ENCODE data around the gene SSUH2. TPM values are rescaled to one million over a fixed set of nuclear protein-coding genes. Genes with fewer than 3 reads are reported as not detected.
"Not testable (repeated sequence)": the region's sequence is repeated elsewhere in the genome, so short reads cannot be mapped to it uniquely, and the experiment has no call there.

Gene SSUH2
- total RNA-seq, 1 experiment from 2014 or later, result 0.22 TPM

DNA sequence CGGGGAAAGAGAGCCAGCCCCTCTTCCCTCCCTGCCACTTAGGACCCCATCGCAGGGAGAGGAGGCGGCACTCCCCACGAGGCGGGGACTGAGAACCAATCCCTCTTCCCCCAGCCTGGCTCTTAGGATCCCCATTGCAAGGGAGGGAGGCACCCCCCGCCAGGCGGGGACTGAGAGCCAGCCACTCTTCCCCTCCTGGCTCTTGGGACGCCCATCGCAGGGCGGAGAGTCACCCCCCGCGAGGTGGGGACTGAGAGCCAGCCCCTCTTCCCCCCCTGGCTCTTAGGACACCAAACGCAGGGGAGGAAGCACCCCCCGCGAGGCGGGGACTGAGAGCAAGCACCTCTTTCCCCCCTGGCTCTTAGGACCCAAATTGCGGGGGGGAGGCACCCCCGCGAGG is 34.2 kb upstream of the SSUH2 start:
- no peaks in the 10 kb centered on the region for H3K9me3 ChIP-seq (ENCODE audit: low read length)
- no peak for DNase-seq
- H4K20me1 ChIP-seq (ENCODE audit: insufficient read depth, low read depth, low read length), result no peaks in the 10 kb centered on the region
- H3K4me1 ChIP-seq (ENCODE audit: low read length), result no peaks in the 10 kb centered on the region
- no peaks in the 10 kb centered on the region for H3K79me2 ChIP-seq (ENCODE audit: low read length)
- H3K27me3 ChIP-seq (ENCODE audit: low read length), result no peaks in the 10 kb centered on the region
- H3K4me3 ChIP-seq (ENCODE audit: low read length), result no peak overlapping the region
- no peak overlapping the region for H3K27ac ChIP-seq (ENCODE audit: low read length)
- no peak overlapping the region for H3K9ac ChIP-seq (ENCODE audit: low read length)
- H3K4me2 ChIP-seq (ENCODE audit: low read depth, low read length, poor library complexity, severe bottlenecking), result no peak overlapping the region
- H3K9me2 ChIP-seq (replicated peaks; ENCODE audit: insufficient read depth, low read length), result no peaks in the 10 kb centered on the region
- no peaks in the 10 kb centered on the region for H3K36me3 ChIP-seq (ENCODE audit: insufficient read depth, low read length)
- no peak overlapping the region for H2AFZ ChIP-seq (ENCODE audit: low read length)

DNA sequence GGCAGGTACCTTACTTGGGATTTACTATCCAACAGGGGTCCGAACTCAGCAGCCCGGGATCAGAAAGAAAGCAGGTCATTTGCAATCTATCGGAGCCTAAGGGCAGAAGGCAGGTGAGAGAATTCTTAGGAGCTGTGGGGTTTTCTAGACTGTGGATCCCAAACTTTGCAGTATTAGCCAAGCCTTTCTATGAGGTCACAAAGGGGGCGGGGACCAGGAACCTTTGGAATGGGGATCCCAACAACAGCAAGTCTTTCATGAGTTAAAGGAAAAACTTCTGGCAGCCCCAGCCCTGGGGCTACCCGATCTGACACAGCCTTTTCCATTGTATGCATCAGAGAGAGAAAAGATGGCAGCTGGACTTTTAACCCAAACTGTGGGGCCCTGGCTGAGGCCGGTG is 32.7 kb upstream of the SSUH2 start:
- H3K27me3 ChIP-seq (ENCODE audit: low read length); H3K9me2 ChIP-seq (replicated peaks; ENCODE audit: insufficient read depth, low read length); H3K4me1 ChIP-seq (ENCODE audit: low read length); H3K27ac ChIP-seq (ENCODE audit: low read length); H3K79me2 ChIP-seq (ENCODE audit: low read length); H4K20me1 ChIP-seq (ENCODE audit: insufficient read depth, low read depth, low read length); DNase-seq; H3K36me3 ChIP-seq (ENCODE audit: insufficient read depth, low read length); H2AFZ ChIP-seq (ENCODE audit: low read length); H3K4me2 ChIP-seq (ENCODE audit: low read depth, low read length, poor library complexity, severe bottlenecking); H3K4me3 ChIP-seq (ENCODE audit: low read length); H3K9me3 ChIP-seq (ENCODE audit: low read length); H3K9ac ChIP-seq (ENCODE audit: low read length): not testable (repeated sequence)

GRCh38 chr3:8675591-8675990 is 31.0 kb upstream of the SSUH2 start:
- DNase-seq; H3K27me3 ChIP-seq (ENCODE audit: low read length); H3K4me2 ChIP-seq (ENCODE audit: low read depth, low read length, poor library complexity, severe bottlenecking); H3K9me3 ChIP-seq (ENCODE audit: low read length); H3K79me2 ChIP-seq (ENCODE audit: low read length); H4K20me1 ChIP-seq (ENCODE audit: insufficient read depth, low read depth, low read length); H3K9ac ChIP-seq (ENCODE audit: low read length); H3K27ac ChIP-seq (ENCODE audit: low read length); H3K36me3 ChIP-seq (ENCODE audit: insufficient read depth, low read length); H3K4me1 ChIP-seq (ENCODE audit: low read length); H3K9me2 ChIP-seq (replicated peaks; ENCODE audit: insufficient read depth, low read length); H3K4me3 ChIP-seq (ENCODE audit: low read length); H2AFZ ChIP-seq (ENCODE audit: low read length): not testable (repeated sequence)

DNA sequence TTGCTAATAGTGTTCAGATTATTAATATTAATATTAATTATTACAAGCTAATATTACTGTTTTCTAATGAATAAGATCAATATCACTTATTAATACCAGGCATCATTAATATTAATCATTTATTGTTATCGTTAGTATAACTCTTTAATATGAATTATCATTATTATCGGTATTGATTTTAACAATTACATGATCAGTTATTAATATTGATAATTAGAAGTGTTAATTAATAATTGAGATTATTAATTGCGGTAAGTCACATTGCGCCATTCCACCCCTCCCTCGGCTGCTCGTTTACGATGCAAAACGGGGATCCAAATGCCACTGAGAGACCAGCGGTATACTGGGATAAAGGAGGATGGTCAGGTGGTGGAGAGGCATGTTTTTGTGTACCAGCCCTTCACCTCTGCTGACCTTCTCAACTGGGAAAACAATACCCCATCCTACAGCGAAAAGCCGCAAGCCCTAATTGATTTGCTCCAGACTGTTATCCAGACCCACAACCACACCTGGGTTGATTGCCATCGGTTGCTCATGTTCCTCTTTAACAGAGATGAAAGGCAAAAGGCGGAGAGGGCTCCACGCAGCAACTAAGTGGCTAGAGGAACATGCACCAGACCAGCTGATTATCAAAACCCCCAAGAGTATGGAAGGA is 28.6 kb upstream of the SSUH2 start:
- H3K9me3 ChIP-seq (ENCODE audit: low read length), result no peaks in the 10 kb centered on the region
- H3K79me2 ChIP-seq (ENCODE audit: low read length), result no peaks in the 10 kb centered on the region
- H3K4me2 ChIP-seq (ENCODE audit: low read depth, low read length, poor library complexity, severe bottlenecking), result no peak overlapping the region
- no peaks in the 10 kb centered on the region for H3K4me1 ChIP-seq (ENCODE audit: low read length)
- no peak for DNase-seq
- H3K27me3 ChIP-seq (ENCODE audit: low read length), result no peaks in the 10 kb centered on the region
- H3K9me2 ChIP-seq (replicated peaks; ENCODE audit: insufficient read depth, low read length), result no peaks in the 10 kb centered on the region
- no peaks in the 10 kb centered on the region for H4K20me1 ChIP-seq (ENCODE audit: insufficient read depth, low read depth, low read length)
- no peaks in the 10 kb centered on the region for H3K36me3 ChIP-seq (ENCODE audit: insufficient read depth, low read length)
- no peak overlapping the region for H2AFZ ChIP-seq (ENCODE audit: low read length)
- no peak overlapping the region for H3K9ac ChIP-seq (ENCODE audit: low read length)
- H3K4me3 ChIP-seq (ENCODE audit: low read length), result no peak overlapping the region
- H3K27ac ChIP-seq (ENCODE audit: low read length), result no peak overlapping the region

- H3K79me2 ChIP-seq (ENCODE audit: low read length), result no peaks in the 10 kb centered on the region
Measured at GRCh38 chr3:8669019-8669418, 24.4 kb upstream of the SSUH2 start.

DNA sequence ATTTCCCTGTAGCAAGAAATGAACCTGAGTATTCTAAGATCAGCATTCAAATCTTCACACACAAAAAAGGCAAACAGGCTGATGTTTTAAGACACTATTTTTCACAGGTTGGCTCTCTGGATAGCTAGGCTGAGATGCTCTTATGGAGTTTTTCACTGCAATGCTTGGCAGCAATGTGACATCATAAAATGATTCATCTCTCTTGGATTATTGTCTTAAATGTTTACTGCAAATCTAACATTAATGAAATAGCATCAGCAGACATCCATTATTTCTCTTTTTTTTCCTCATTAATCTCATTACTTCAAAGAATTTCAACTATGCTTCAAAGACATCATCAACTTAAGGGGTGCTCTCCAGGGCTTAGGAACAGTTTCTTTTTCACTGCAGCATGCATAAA is 23.6 kb upstream of the SSUH2 start:
- no peak overlapping the region for H3K27ac ChIP-seq (ENCODE audit: low read length)
- no peak overlapping the region for H3K9ac ChIP-seq (ENCODE audit: low read length)
- no peaks in the 10 kb centered on the region; the same call in 1 of the 2 replicates for H3K27me3 ChIP-seq (ENCODE audit: low read length)
- DNase-seq, result no peak
- no peaks in the 10 kb centered on the region for H3K79me2 ChIP-seq (ENCODE audit: low read length)
- no peaks in the 10 kb centered on the region for H3K9me2 ChIP-seq (replicated peaks; ENCODE audit: insufficient read depth, low read length)
- no peak overlapping the region for H2AFZ ChIP-seq (ENCODE audit: low read length)
- H3K9me3 ChIP-seq (ENCODE audit: low read length), result no peaks in the 10 kb centered on the region
- H4K20me1 ChIP-seq (ENCODE audit: insufficient read depth, low read depth, low read length), result 0 out of 2 replicates have a peak, but pooled peaks cover 9% of the 10 kb centered on the region
- no peak overlapping the region for H3K4me3 ChIP-seq (ENCODE audit: low read length)
- H3K4me1 ChIP-seq (ENCODE audit: low read length), result peaks cover 13% of the 10 kb centered on the region
- no peak overlapping the region for H3K4me2 ChIP-seq (ENCODE audit: low read depth, low read length, poor library complexity, severe bottlenecking)
- no peaks in the 10 kb centered on the region for H3K36me3 ChIP-seq (ENCODE audit: insufficient read depth, low read length)

More at GRCh38 chr3:8669019-8669418, 24.4 kb upstream of the SSUH2 start:
- Histone ChIP-seq H3K9ac (ENCODE audit: low read length) (no peak overlapping the region), H2AFZ (ENCODE audit: low read length) (no peak overlapping the region), H3K27me3 (ENCODE audit: low read length) (no peaks in the 10 kb centered on the region; the same call in 1 of the 2 replicates), H3K36me3 (ENCODE audit: insufficient read depth, low read length) (no peaks in the 10 kb centered on the region), H3K27ac (ENCODE audit: low read length) (no peak overlapping the region), H3K4me2 (ENCODE audit: low read depth, low read length, poor library complexity, severe bottlenecking) (no peak overlapping the region), H3K4me3 (ENCODE audit: low read length) (no peak overlapping the region), H3K4me1 (ENCODE audit: low read length) (peaks cover 13% of the 10 kb centered on the region), H3K9me3 (ENCODE audit: low read length) (no peaks in the 10 kb centered on the region), H4K20me1 (ENCODE audit: insufficient read depth, low read depth, low read length) (0 out of 2 replicates have a peak, but pooled peaks cover 9% of the 10 kb centered on the region), H3K9me2 (replicated peaks; ENCODE audit: insufficient read depth, low read length) (no peaks in the 10 kb centered on the region)
- no peak for DNase-seq

- Histone ChIP-seq H3K36me3 (ENCODE audit: insufficient read depth, low read length) (no peaks in the 10 kb centered on the region), H3K9me3 (ENCODE audit: low read length) (no peaks in the 10 kb centered on the region), H3K4me1 (ENCODE audit: low read length) (peaks cover 13% of the 10 kb centered on the region), H4K20me1 (ENCODE audit: insufficient read depth, low read depth, low read length) (0 out of 2 replicates have a peak, but pooled peaks cover 9% of the 10 kb centered on the region), H3K9me2 (replicated peaks; ENCODE audit: insufficient read depth, low read length) (no peaks in the 10 kb centered on the region), H3K4me2 (ENCODE audit: low read depth, low read length, poor library complexity, severe bottlenecking) (no peak overlapping the region), H3K27ac (ENCODE audit: low read length) (no peak overlapping the region), H3K4me3 (ENCODE audit: low read length) (no peak overlapping the region), H2AFZ (ENCODE audit: low read length) (no peak overlapping the region), H3K79me2 (ENCODE audit: low read length) (no peaks in the 10 kb centered on the region), H3K27me3 (ENCODE audit: low read length) (no peaks in the 10 kb centered on the region; the same call in 1 of the 2 replicates), H3K9ac (ENCODE audit: low read length) (no peak overlapping the region)
- no peak for DNase-seq
Measured at GRCh38 chr3:8667463-8668091, 23.0 kb upstream of the SSUH2 start.

DNA sequence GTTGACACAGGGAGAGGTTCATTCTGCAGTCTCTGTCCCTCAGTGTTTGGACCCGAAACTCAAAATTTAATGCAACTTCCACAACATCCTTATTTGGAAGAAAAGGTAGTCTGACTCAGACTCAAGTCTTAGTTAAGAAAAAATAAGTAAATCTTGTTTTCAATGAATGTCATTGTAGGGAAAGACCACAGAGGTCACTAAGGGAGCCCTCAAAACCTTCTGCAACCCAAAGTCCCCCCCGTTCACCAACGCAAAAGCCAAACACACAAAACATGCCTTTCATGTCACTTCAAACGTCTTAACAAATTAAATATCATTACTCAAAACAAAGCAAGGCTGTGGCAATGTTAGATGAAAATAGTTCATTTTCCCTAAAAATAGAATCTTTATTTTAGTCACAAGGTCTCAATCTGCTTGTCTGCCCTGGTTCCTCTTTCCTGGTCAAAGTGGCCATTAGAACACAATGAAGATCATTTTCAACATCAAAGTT is 20.9 kb upstream of the SSUH2 start:
- no peak overlapping the region for H3K4me3 ChIP-seq (ENCODE audit: low read length)
- H3K27ac ChIP-seq (ENCODE audit: low read length), result no peak overlapping the region
- H2AFZ ChIP-seq (ENCODE audit: low read length), result no peak overlapping the region
- no peaks in the 10 kb centered on the region for H3K9me3 ChIP-seq (ENCODE audit: low read length)
- no peaks in the 10 kb centered on the region for H3K36me3 ChIP-seq (ENCODE audit: insufficient read depth, low read length)
- H3K4me2 ChIP-seq (ENCODE audit: low read depth, low read length, poor library complexity, severe bottlenecking), result no peak overlapping the region
- peaks cover 13% of the 10 kb centered on the region for H3K4me1 ChIP-seq (ENCODE audit: low read length)
- 0 out of 2 replicates have a peak, but pooled peaks cover 9% of the 10 kb centered on the region for H4K20me1 ChIP-seq (ENCODE audit: insufficient read depth, low read depth, low read length)
- H3K79me2 ChIP-seq (ENCODE audit: low read length), result no peaks in the 10 kb centered on the region
- H3K27me3 ChIP-seq (ENCODE audit: low read length), result no peaks in the 10 kb centered on the region; the same call in 1 of the 2 replicates
- no peaks in the 10 kb centered on the region for H3K9me2 ChIP-seq (replicated peaks; ENCODE audit: insufficient read depth, low read length)
- H3K9ac ChIP-seq (ENCODE audit: low read length), result no peak overlapping the region
- DNase-seq, result peak; percentile 51

Data from Karpas-422 (cell line).